H9 (cell line): ENCODE data around the gene MOXD1. TPM values are rescaled to one million over a fixed set of nuclear protein-coding genes. Genes with fewer than 3 reads are reported as not detected.

Source experiments
- DNase-seq: peaks from one replicate; pipeline ENCODE4 v3.0.0-alpha.2; 2017
- H2AFZ ChIP-seq: one replicate; pipeline ENCODE4 v1.6.1; 2013; ENCODE audit warnings: mild to moderate bottlenecking, low read length, control low read depth, moderate library complexity
- H2AK5ac ChIP-seq: 2 replicates; pipeline ENCODE4 v1.6.1; 2013; ENCODE audit warnings: low read length, control low read depth, mixed read lengths; ENCODE audit not compliant: insufficient read length
- H2BK120ac ChIP-seq: one replicate; pipeline ENCODE4 v1.6.1; 2013; ENCODE audit warnings: low read depth, mild to moderate bottlenecking, low read length, control low read depth, inconsistent platforms; ENCODE audit not compliant: poor library complexity, severe bottlenecking
- H2BK12ac ChIP-seq: 2 replicates; pipeline ENCODE4 v1.6.1; 2013; ENCODE audit warnings: low read length, control low read depth, mixed read lengths, low read depth; ENCODE audit not compliant: insufficient read length
- H2BK15ac ChIP-seq: 2 replicates; pipeline ENCODE4 v1.6.1; 2013; ENCODE audit warnings: low read depth, low read length, control low read depth
- H2BK20ac ChIP-seq: one replicate; pipeline ENCODE4 v1.6.1; 2013; ENCODE audit warnings: low read depth, mild to moderate bottlenecking, low read length, control low read depth, inconsistent platforms; ENCODE audit not compliant: poor library complexity, severe bottlenecking
- H2BK5ac ChIP-seq: 2 replicates; pipeline ENCODE4 v1.6.1; 2013; ENCODE audit warnings: low read length, control low read depth, mixed read lengths; ENCODE audit not compliant: insufficient read length
- H3K14ac ChIP-seq: 2 replicates; pipeline ENCODE4 v1.6.1; 2013; ENCODE audit warnings: low read length, control low read depth; ENCODE audit not compliant: insufficient read depth
- H3K18ac ChIP-seq: 2 replicates; pipeline ENCODE4 v1.6.1; 2013; ENCODE audit warnings: low read depth, mild to moderate bottlenecking, mixed read lengths, low read length, control low read depth; ENCODE audit not compliant: insufficient read length
- H3K23ac ChIP-seq: 2 replicates; pipeline ENCODE4 v1.6.1; 2013; ENCODE audit warnings: low read length, control low read depth, mixed read lengths, low read depth; ENCODE audit not compliant: insufficient read length
- H3K23me2 ChIP-seq: 2 replicates; pipeline ENCODE4 v1.6.1; 2013; ENCODE audit warnings: low read depth, mild to moderate bottlenecking, mixed read lengths, low read length, control low read depth; ENCODE audit not compliant: insufficient read length, poor library complexity, severe bottlenecking
- H3K27ac ChIP-seq: 2 replicates; pipeline ENCODE4 v1.5.1; 2013; ENCODE audit warnings: low read length, control low read depth, mixed read lengths, low read depth; ENCODE audit not compliant: insufficient read length
- H3K27me3 ChIP-seq: 2 replicates; pipeline ENCODE4 v1.6.1; 2013; ENCODE audit warnings: low read length, control low read depth, inconsistent platforms; ENCODE audit not compliant: insufficient read depth
- H3K4ac ChIP-seq: 2 replicates; pipeline ENCODE4 v1.6.1; 2013; ENCODE audit warnings: low read depth, mild to moderate bottlenecking, control low read depth, inconsistent platforms, low read length, moderate library complexity
- H3K4me1 ChIP-seq: 2 replicates; pipeline ENCODE4 v1.6.1; 2013; ENCODE audit warnings: low read length, control low read depth, inconsistent platforms; ENCODE audit not compliant: insufficient read depth
- H3K4me2 ChIP-seq: 2 replicates; pipeline ENCODE4 v1.6.1; 2013; ENCODE audit warnings: low read length, control low read depth, mixed read lengths; ENCODE audit not compliant: insufficient read length, insufficient read depth
- H3K56ac ChIP-seq: 2 replicates; pipeline ENCODE4 v1.6.1; 2013; ENCODE audit warnings: low read depth, mild to moderate bottlenecking, mixed read lengths, low read length, control low read depth; ENCODE audit not compliant: insufficient read length
- H3K79me1 ChIP-seq: 2 replicates; pipeline ENCODE4 v1.6.1; 2013; ENCODE audit warnings: low read depth, mild to moderate bottlenecking, moderate library complexity, low read length, control low read depth, inconsistent platforms; ENCODE audit not compliant: insufficient read depth, poor library complexity, severe bottlenecking
- H3K79me2 ChIP-seq: 2 replicates; pipeline ENCODE4 v1.6.1; 2013; ENCODE audit warnings: low read length, control low read depth, inconsistent platforms; ENCODE audit not compliant: insufficient read depth
- H3K9ac ChIP-seq: 2 replicates; pipeline ENCODE4 v1.6.1; 2013; ENCODE audit warnings: low read length, control low read depth, mixed read lengths; ENCODE audit not compliant: insufficient read length; ENCODE audit errors: extremely low read depth
- H3K9me3 ChIP-seq: one replicate; pipeline ENCODE4 v1.6.1; 2013; ENCODE audit warnings: low read depth, low read length, inconsistent platforms; ENCODE audit not compliant: control insufficient read depth
- H3T11ph ChIP-seq: one replicate; pipeline ENCODE4 v1.6.1; 2013; ENCODE audit warnings: mild to moderate bottlenecking, low read length, control low read depth, inconsistent platforms
- H4K20me1 ChIP-seq: one replicate; pipeline ENCODE4 v1.6.1; 2013; ENCODE audit not compliant: control insufficient read depth, insufficient read length, insufficient read depth
- H4K5ac ChIP-seq: 2 replicates; pipeline ENCODE4 v1.6.1; 2013; ENCODE audit warnings: low read depth, mild to moderate bottlenecking, mixed read lengths, low read length, control low read depth; ENCODE audit not compliant: insufficient read length
- H4K8ac ChIP-seq: replicated peaks from 2 replicates; pipeline ENCODE4 v1.6.1; 2013; ENCODE audit warnings: low read length, control low read depth, mixed read lengths, low read depth; ENCODE audit not compliant: insufficient read length
- H4K91ac ChIP-seq: 2 replicates; pipeline ENCODE4 v1.6.1; 2013; ENCODE audit warnings: low read depth, mild to moderate bottlenecking, moderate library complexity, mixed read lengths, low read length, control low read depth; ENCODE audit not compliant: insufficient read length
- H3K27ac Mint-ChIP-seq, 3 experiments: 2 replicates in 2 of 3; 3 replicates in 1 of 3; pipeline ENCODE4 v1.8.0; 2020 to 2021; ENCODE audit warnings: mixed read lengths in 3 of 3, mild to moderate bottlenecking in 1 of 3, moderate library complexity in 1 of 3
- H3K27me3 Mint-ChIP-seq: 2 replicates; pipeline ENCODE4 v1.8.0; 2021; ENCODE audit warnings: low read depth, mild to moderate bottlenecking, moderate library complexity, mixed read lengths
- H3K36me3 Mint-ChIP-seq, 3 experiments: 2 replicates in 2 of 3; 3 replicates in 1 of 3; pipeline ENCODE4 v1.8.0; 2020 to 2021; ENCODE audit warnings: low read depth in 3 of 3, mixed read lengths in 3 of 3; ENCODE audit not compliant: insufficient read depth in 1 of 3
- H3K4me1 Mint-ChIP-seq, 2 experiments: 2 replicates each; pipeline ENCODE4 v1.8.0; 2020; ENCODE audit warnings: mixed read lengths in 2 of 2
- H3K4me3 Mint-ChIP-seq, 2 experiments: 2 replicates in 1 of 2; 3 replicates in 1 of 2; pipeline ENCODE4 v1.8.0; 2020 to 2021; ENCODE audit warnings: mild to moderate bottlenecking in 2 of 2, mixed read lengths in 2 of 2, moderate library complexity in 1 of 2
- H3K9me3 Mint-ChIP-seq, 2 experiments: 2 replicates in 1 of 2; 3 replicates in 1 of 2; pipeline ENCODE4 v1.8.0; 2020; ENCODE audit warnings: mild to moderate bottlenecking in 2 of 2, mixed read lengths in 2 of 2, moderate library complexity in 1 of 2
- CTCF ChIP-seq: fragments of 200-600 bp; sonication (generic); conservative IDR thresholded peaks from 3 replicates; pipeline ENCODE4 v1.8.0; 2021; ENCODE audit warnings: antibody characterized with exemption, mild to moderate bottlenecking
- WGBS: extraction: QIAGEN DNeasy Blood & Tissue Kit; methylation state at CpG from one replicate; pipeline ENCODE4 v1.1.7; 2013; ENCODE audit warnings: missing lambda C conversion rate, low lambda C conversion rate, mixed read lengths; ENCODE audit not compliant: insufficient read length; ENCODE audit errors: extremely low coverage; 5-methylcytosine and 5-hydroxymethylcytosine counted together
- total RNA-seq: library from RNA; stranded (reverse); gene quantifications from 2 replicates; pipeline ENCODE4 v1.2.1, GENCODE V29; 2021

Gene MOXD1
- total RNA-seq, 1 experiment from 2014 or later = 2.3 TPM

GRCh38 chr6:132390451-132390850 is 10.8 kb downstream of the MOXD1 start:
- Histone ChIP-seq H3K4ac (no peak overlapping the region), H3K27me3 (no peaks in the 10 kb centered on the region), H3K4me1 (peaks cover 6% of the 10 kb centered on the region; the same call in 1 of the 2 replicates), H3K18ac (no peak overlapping the region), H4K5ac (no peak overlapping the region), H3K9ac (no peak overlapping the region), H3K9me3 (no peaks in the 10 kb centered on the region), H4K91ac (no peak overlapping the region), H2BK120ac (no peak overlapping the region), H2BK15ac (no peak overlapping the region), H2BK5ac (no peak overlapping the region), H2BK12ac (no peak overlapping the region), H2BK20ac (no peak overlapping the region), H3T11ph (no peak overlapping the region), H3K4me2 (no peak overlapping the region), H4K8ac (no peak overlapping the region), H3K14ac (no peak overlapping the region), H2AFZ (no peak overlapping the region), H3K56ac (no peak overlapping the region), H4K20me1 (no peaks in the 10 kb centered on the region), H3K79me2 (no peaks in the 10 kb centered on the region), H3K23ac (no peak overlapping the region), H2AK5ac (no peak overlapping the region), H3K23me2 (no peaks in the 10 kb centered on the region), H3K79me1 (no peaks in the 10 kb centered on the region), H3K27ac (no peak overlapping the region)
- WGBS = no CpG with 5 or more reads among the region's 4 CpGs
- Mint-ChIP-seq H3K27ac (no peak overlapping the region), H3K9me3 (peaks cover 11 to 14% of the 10 kb centered on the region in 2 experiments), H3K4me1 (peaks cover 10 to 14% of the 10 kb centered on the region in 2 experiments), H3K36me3 (peaks cover 0 to 14% (median 1%) of the 10 kb centered on the region in 3 experiments; a peak in 3 of 7 replicates), H3K4me3 (no peak overlapping the region), H3K27me3 (peaks cover 3% of the 10 kb centered on the region; the same call in 1 of the 2 replicates)
- DNase-seq = no peak
- TF ChIP-seq CTCF = no peak
